Neural progenitor cell (in vitro differentiated cells): ENCODE results near the gene CLEC17A. TPM values are rescaled to one million over a fixed set of nuclear protein-coding genes. Genes with fewer than 3 reads are reported as not detected.

Experiments
- DNase-seq: peaks from one replicate; pipeline ENCODE4 v3.0.0-alpha.2; 2016; ENCODE audit warnings: low spot score
- H2AFZ ChIP-seq: fragments of 200-600 bp; sonication (generic); replicated peaks from 2 replicates; pipeline ENCODE4 v1.6.1; 2016; ENCODE audit warnings: antibody characterized with exemption
- H3F3A ChIP-seq: fragments of 200-600 bp; sonication (generic); 2 replicates; pipeline ENCODE4 v1.6.1; 2016; ENCODE audit warnings: antibody characterized with exemption, low read depth
- H3K27ac ChIP-seq: fragments of 200-600 bp; sonication (generic); 2 replicates; pipeline ENCODE4 v1.5.1; 2016; ENCODE audit warnings: mild to moderate bottlenecking
- H3K27me3 ChIP-seq: fragments of 200-600 bp; sonication (generic); 2 replicates; pipeline ENCODE4 v1.6.1; 2016; ENCODE audit warnings: mild to moderate bottlenecking, moderate library complexity
- H3K36me3 ChIP-seq: fragments of 200-600 bp; sonication (generic); 2 replicates; pipeline ENCODE4 v1.5.1; 2016
- H3K4me1 ChIP-seq: fragments of 200-600 bp; sonication (generic); 2 replicates; pipeline ENCODE4 v1.6.1; 2016; ENCODE audit warnings: mixed run types
- H3K4me2 ChIP-seq: fragments of 200-600 bp; sonication (generic); 2 replicates; pipeline ENCODE4 v1.6.1; 2016
- H3K4me3 ChIP-seq: fragments of 200-600 bp; sonication (generic); 2 replicates; pipeline ENCODE4 v1.5.1; 2016
- H3K79me2 ChIP-seq: fragments of 200-600 bp; sonication (generic); 2 replicates; pipeline ENCODE4 v1.6.1; 2016; ENCODE audit warnings: low read depth
- H3K9ac ChIP-seq: fragments of 200-600 bp; sonication (generic); 2 replicates; pipeline ENCODE4 v1.6.1; 2016
- H3K9me3 ChIP-seq: fragments of 200-600 bp; sonication (generic); 2 replicates; pipeline ENCODE4 v1.5.1; 2016; ENCODE audit warnings: low read depth
- H4K20me1 ChIP-seq: fragments of 200-600 bp; sonication (generic); 2 replicates; pipeline ENCODE4 v1.6.1; 2016; ENCODE audit warnings: low read depth
- H3K27ac Mint-ChIP-seq: 3 replicates; pipeline ENCODE4 v1.8.0; 2021; ENCODE audit warnings: mixed read lengths
- H3K27me3 Mint-ChIP-seq: 2 replicates; pipeline ENCODE4 v1.8.0; 2022; ENCODE audit warnings: low read depth, mild to moderate bottlenecking, inconsistent platforms, moderate library complexity, mixed read lengths; ENCODE audit not compliant: insufficient read depth
- H3K36me3 Mint-ChIP-seq: 3 replicates; pipeline ENCODE4 v1.8.0; 2021; ENCODE audit warnings: mixed read lengths
- H3K4me1 Mint-ChIP-seq: 3 replicates; pipeline ENCODE4 v1.8.0; 2021; ENCODE audit warnings: mixed read lengths
- H3K4me3 Mint-ChIP-seq: 3 replicates; pipeline ENCODE4 v1.8.0; 2021; ENCODE audit warnings: mild to moderate bottlenecking, moderate library complexity, mixed read lengths
- H3K9me3 Mint-ChIP-seq: 3 replicates; pipeline ENCODE4 v1.8.0; 2020; ENCODE audit warnings: mixed read lengths
- EZH2 ChIP-seq: fragments of 200-600 bp; sonication (generic); IDR thresholded peaks from 2 replicates; pipeline ENCODE4 v1.6.1; 2017; ENCODE audit warnings: antibody characterized with exemption, mild to moderate bottlenecking, moderate library complexity
- EZH2phosphoT487 ChIP-seq: fragments of 200-600 bp; sonication (generic); IDR thresholded peaks from 2 replicates; pipeline ENCODE4 v1.6.1; 2017; ENCODE audit warnings: antibody characterized with exemption
- total RNA-seq: library from RNA; depleted of rRNA; stranded (reverse); fragments of >200 nt; gene quantifications from 2 replicates; pipeline ENCODE4 v1.2.3, GENCODE V29; 2015; ENCODE audit warnings: low replicate concordance
- TF ChIP-seq, protein P1 (sequence below): fragments of 200-600 bp; sonication (generic); IDR thresholded peaks from 2 replicates; pipeline ENCODE4 v1.5.1; 2017; ENCODE audit warnings: antibody characterized with exemption, mild to moderate bottlenecking

CLEC17A gene
- total RNA-seq, 1 donor from 2014 or later = not detected

DNA sequence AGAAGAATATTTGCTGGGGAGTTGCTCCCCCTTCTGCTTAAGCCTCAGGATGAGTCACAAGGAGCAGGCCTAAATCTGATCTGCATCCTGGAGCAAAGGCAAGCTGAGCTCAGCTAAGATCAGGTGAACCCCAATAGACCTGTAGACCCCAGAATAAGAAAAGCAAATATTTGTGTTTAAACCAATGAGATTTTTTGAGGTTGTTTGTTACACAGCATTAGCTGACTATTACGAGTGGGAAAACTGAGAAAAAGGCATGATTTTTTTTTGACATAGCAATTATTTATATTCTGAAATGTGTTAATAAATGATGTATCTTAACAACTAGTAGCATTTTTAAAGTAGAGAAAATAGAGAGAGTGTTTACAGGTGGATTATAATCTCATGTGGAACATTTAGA lies 46.7 kb downstream of the CLEC17A start:
- DNase-seq = no peak
- Histone ChIP-seq H3K36me3 (no peaks in the 10 kb centered on the region), H3K9ac (no peak overlapping the region), H3K4me2 (no peak overlapping the region), H3F3A (no peaks in the 10 kb centered on the region), H3K4me3 (no peak overlapping the region), H3K4me1 (no peaks in the 10 kb centered on the region), H3K9me3 (peaks cover 4% of the 10 kb centered on the region), H4K20me1 (no peaks in the 10 kb centered on the region), H3K27me3 (no peaks in the 10 kb centered on the region), H3K27ac (no peak overlapping the region), H2AFZ (no peak overlapping the region), H3K79me2 (no peaks in the 10 kb centered on the region)
- no peak for TF ChIP-seq EZH2phosphoT487
- no peak for TF ChIP-seq EZH2
- TF ChIP-seq, protein P1, sequence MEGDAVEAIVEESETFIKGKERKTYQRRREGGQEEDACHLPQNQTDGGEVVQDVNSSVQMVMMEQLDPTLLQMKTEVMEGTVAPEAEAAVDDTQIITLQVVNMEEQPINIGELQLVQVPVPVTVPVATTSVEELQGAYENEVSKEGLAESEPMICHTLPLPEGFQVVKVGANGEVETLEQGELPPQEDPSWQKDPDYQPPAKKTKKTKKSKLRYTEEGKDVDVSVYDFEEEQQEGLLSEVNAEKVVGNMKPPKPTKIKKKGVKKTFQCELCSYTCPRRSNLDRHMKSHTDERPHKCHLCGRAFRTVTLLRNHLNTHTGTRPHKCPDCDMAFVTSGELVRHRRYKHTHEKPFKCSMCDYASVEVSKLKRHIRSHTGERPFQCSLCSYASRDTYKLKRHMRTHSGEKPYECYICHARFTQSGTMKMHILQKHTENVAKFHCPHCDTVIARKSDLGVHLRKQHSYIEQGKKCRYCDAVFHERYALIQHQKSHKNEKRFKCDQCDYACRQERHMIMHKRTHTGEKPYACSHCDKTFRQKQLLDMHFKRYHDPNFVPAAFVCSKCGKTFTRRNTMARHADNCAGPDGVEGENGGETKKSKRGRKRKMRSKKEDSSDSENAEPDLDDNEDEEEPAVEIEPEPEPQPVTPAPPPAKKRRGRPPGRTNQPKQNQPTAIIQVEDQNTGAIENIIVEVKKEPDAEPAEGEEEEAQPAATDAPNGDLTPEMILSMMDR = no peak
- no peaks in the 10 kb centered on the region for H3K36me3 Mint-ChIP-seq
- H3K27me3 Mint-ChIP-seq = peaks cover 2% of the 10 kb centered on the region
- H3K9me3 Mint-ChIP-seq = peaks cover 2% of the 10 kb centered on the region
- H3K4me3 Mint-ChIP-seq = no peak overlapping the region
- H3K27ac Mint-ChIP-seq = no peak overlapping the region
- no peaks in the 10 kb centered on the region for H3K4me1 Mint-ChIP-seq

DNA sequence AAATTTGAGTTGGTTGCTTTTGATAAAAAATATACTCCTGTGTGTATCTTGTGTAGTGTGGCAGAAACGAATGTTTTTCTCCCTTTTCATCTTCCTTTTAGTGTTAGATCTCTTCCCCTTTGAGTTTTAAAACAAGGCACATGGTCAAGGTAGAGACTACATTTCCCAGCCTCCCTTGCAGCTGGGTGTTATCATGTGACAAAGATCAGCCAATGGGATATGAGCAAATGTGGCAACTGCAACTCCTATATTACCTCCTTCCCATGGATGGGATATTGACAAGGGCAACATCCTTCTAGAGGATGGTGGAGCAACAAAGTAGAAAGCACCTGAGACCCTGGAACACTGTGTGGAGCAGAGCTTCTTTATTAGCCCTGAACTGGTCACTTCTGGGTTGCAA lies 49.4 kb downstream of the CLEC17A start:
- peaks cover 5% of the 10 kb centered on the region for H3K27me3 Mint-ChIP-seq
- peak overlapping the region; percentile 50 for H2AFZ ChIP-seq
- no peaks in the 10 kb centered on the region for H3K4me1 Mint-ChIP-seq
- H3K4me3 ChIP-seq = no peak overlapping the region
- no peak overlapping the region for H3K27ac Mint-ChIP-seq
- H3K36me3 Mint-ChIP-seq = no peaks in the 10 kb centered on the region
- no peak overlapping the region for H3K4me3 Mint-ChIP-seq
- no peak for DNase-seq
- H3K27me3 ChIP-seq = no peaks in the 10 kb centered on the region
- TF ChIP-seq, protein P1 = no peak
- TF ChIP-seq EZH2phosphoT487 (no peak), EZH2 (no peak)
- no peaks in the 10 kb centered on the region for H3F3A ChIP-seq
- no peaks in the 10 kb centered on the region for H3K79me2 ChIP-seq
- no peaks in the 10 kb centered on the region for H4K20me1 ChIP-seq
- no peaks in the 10 kb centered on the region for H3K4me1 ChIP-seq
- peaks cover 4% of the 10 kb centered on the region for H3K9me3 ChIP-seq
- H3K27ac ChIP-seq = no peak overlapping the region
- H3K36me3 ChIP-seq = no peaks in the 10 kb centered on the region
- no peaks in the 10 kb centered on the region for H3K9me3 Mint-ChIP-seq
- no peak overlapping the region for H3K9ac ChIP-seq
- H3K4me2 ChIP-seq = no peak overlapping the region

DNA sequence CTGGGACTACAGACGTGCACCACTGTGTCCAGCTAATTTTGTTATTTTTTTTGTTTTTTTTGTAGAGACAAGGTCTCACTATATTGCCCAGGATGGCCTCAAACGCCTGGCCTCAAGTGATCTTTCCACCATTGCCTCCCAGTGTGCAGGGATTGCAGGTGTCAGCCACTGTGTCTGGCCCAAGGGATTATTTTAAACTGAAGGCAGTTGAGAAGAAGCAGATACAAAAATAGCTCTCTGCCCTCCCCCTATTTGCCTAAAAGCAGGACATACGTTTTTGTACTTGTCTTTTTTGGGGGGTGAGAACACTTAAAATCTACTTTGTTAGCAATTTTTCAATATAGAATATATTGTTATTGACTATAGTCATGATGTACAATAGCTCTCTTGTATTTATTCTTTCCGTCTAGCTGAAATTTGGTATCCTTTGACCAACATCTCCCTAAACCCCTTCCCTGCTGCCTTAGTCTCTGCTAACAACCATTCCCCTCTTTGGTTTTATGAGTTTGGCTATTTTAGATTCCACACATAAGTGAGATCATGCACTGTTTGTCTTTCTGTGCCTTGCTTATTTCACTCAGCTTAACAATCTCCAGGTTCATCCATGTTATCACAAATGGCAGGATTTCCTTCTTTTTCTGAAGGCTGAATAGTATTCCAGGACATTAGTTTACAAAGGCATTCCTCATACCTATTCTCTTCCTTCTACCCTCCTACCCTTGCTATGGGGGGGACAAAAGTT lies 56.8 kb downstream of the CLEC17A start:
- no peak overlapping the region for H3K9ac ChIP-seq
- no peak overlapping the region for H3K4me2 ChIP-seq
- H3K79me2 ChIP-seq = no peaks in the 10 kb centered on the region
- no peak overlapping the region for H3K27ac Mint-ChIP-seq
- no peak overlapping the region for H3K4me3 Mint-ChIP-seq
- H3F3A ChIP-seq = no peaks in the 10 kb centered on the region
- no peaks in the 10 kb centered on the region for H3K27me3 ChIP-seq
- peaks cover 10% of the 10 kb centered on the region for H3K27me3 Mint-ChIP-seq
- no peaks in the 10 kb centered on the region for H3K4me1 ChIP-seq
- TF ChIP-seq, protein P1 = no peak
- TF ChIP-seq EZH2 (no peak), EZH2phosphoT487 (no peak)
- no peaks in the 10 kb centered on the region for H3K9me3 ChIP-seq
- peaks cover 7% of the 10 kb centered on the region for H3K9me3 Mint-ChIP-seq
- H2AFZ ChIP-seq = no peak overlapping the region
- no peaks in the 10 kb centered on the region for H4K20me1 ChIP-seq
- H3K4me1 Mint-ChIP-seq = no peaks in the 10 kb centered on the region
- no peaks in the 10 kb centered on the region for H3K36me3 ChIP-seq
- H3K27ac ChIP-seq = no peak overlapping the region
- no peak overlapping the region for H3K4me3 ChIP-seq
- H3K36me3 Mint-ChIP-seq = no peaks in the 10 kb centered on the region
- DNase-seq = no peak
